Peyer's patch (tissue), 4 donors: ENCODE measurements around the gene MAST4. TPM values are rescaled to one million over a fixed set of nuclear protein-coding genes. Genes with fewer than 3 reads are reported as not detected.

ENCODE experiments used
- DNase-seq, 3 donors: peaks; one replicate each; pipeline ENCODE4 v3.0.0-alpha.2; 2017 to 2019
- H3K27ac ChIP-seq, 4 donors: fragments of 200-600 bp; sonication (generic); one replicate each; pipeline ENCODE4 v1.5.1; 2016 to 2019
- H3K27me3 ChIP-seq, 2 donors: fragments of 200-600 bp; sonication (generic); one replicate each; pipeline ENCODE4 v1.5.1; 2019
- H3K36me3 ChIP-seq, 3 donors: fragments of 200-600 bp; sonication (generic); one replicate each; pipeline ENCODE4 v1.5.1; 2016 to 2019
- H3K4me1 ChIP-seq, 4 donors: fragments of 200-600 bp; sonication (generic); one replicate each; pipeline ENCODE4 v1.5.1; 2016 to 2019
- H3K4me3 ChIP-seq, 4 donors: fragments of 200-600 bp; sonication (generic); 1 replicate in 3 of 4; 2 replicates in 1 of 4; pipeline ENCODE4 v1.5.1; 2016 to 2019; ENCODE audit warnings: mild to moderate bottlenecking in 1 of 4
- H3K9me3 ChIP-seq, 4 donors: fragments of 200-600 bp; sonication (generic); one replicate each; pipeline ENCODE4 v1.5.1; 2016 to 2019; ENCODE audit warnings: mild to moderate bottlenecking in 1 of 4
- POLR2A ChIP-seq, 2 donors: fragments of 450-650 bp; IDR thresholded peaks; one replicate each; pipeline ENCODE4 v1.5.1; 2017; ENCODE audit warnings: antibody characterized with exemption in 2 of 2, mild to moderate bottlenecking in 2 of 2, moderate library complexity in 2 of 2
- total RNA-seq, 4 donors: library from RNA; depleted of rRNA; stranded (reverse); fragments of >200 nt; gene quantifications; one replicate each; pipeline ENCODE4 v1.1.0, GENCODE V29; 2016
- TF ChIP-seq, protein P1 (sequence below), 6 experiments: fragments of 450-650 bp in 4 of 6; fragments of 200-600 bp in 2 of 6; sonication (generic) in 1 of 6; IDR thresholded peaks; one replicate each; pipeline ENCODE4 v1.5.1; 2017 to 2019; ENCODE audit warnings: antibody characterized with exemption in 6 of 6, mild to moderate bottlenecking in 3 of 6, moderate library complexity in 1 of 6

Gene MAST4
- total RNA-seq, 4 donors from 2014 or later = 20.2 to 23.1 (median 21.4) TPM

- DNase-seq = peak; percentile 69 to 96 (median 92)
- H3K4me3 ChIP-seq = peak overlapping the region in 3 of 4 donors; percentile 12 to 46 (median 32)
- TF ChIP-seq POLR2A (IDR thresholded peaks at IDR 0.05) = peak; percentile 18 to 38
- TF ChIP-seq, protein P1, sequence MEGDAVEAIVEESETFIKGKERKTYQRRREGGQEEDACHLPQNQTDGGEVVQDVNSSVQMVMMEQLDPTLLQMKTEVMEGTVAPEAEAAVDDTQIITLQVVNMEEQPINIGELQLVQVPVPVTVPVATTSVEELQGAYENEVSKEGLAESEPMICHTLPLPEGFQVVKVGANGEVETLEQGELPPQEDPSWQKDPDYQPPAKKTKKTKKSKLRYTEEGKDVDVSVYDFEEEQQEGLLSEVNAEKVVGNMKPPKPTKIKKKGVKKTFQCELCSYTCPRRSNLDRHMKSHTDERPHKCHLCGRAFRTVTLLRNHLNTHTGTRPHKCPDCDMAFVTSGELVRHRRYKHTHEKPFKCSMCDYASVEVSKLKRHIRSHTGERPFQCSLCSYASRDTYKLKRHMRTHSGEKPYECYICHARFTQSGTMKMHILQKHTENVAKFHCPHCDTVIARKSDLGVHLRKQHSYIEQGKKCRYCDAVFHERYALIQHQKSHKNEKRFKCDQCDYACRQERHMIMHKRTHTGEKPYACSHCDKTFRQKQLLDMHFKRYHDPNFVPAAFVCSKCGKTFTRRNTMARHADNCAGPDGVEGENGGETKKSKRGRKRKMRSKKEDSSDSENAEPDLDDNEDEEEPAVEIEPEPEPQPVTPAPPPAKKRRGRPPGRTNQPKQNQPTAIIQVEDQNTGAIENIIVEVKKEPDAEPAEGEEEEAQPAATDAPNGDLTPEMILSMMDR (IDR thresholded peaks at IDR 0.05) = no peak
- H3K36me3 ChIP-seq = no peaks in the 10 kb centered on the region
- peak overlapping the region; percentile 80 to 83 (median 82) for H3K27ac ChIP-seq
- no peaks in the 10 kb centered on the region for H3K27me3 ChIP-seq
- H3K9me3 ChIP-seq = no peaks in the 10 kb centered on the region
- H3K4me1 ChIP-seq = peaks cover 0 to 25% (median 15%) of the 10 kb centered on the region in 4 donors
Observed at GRCh38 chr5:67215519-67216471, 619.6 kb downstream of the MAST4 start.

DNA sequence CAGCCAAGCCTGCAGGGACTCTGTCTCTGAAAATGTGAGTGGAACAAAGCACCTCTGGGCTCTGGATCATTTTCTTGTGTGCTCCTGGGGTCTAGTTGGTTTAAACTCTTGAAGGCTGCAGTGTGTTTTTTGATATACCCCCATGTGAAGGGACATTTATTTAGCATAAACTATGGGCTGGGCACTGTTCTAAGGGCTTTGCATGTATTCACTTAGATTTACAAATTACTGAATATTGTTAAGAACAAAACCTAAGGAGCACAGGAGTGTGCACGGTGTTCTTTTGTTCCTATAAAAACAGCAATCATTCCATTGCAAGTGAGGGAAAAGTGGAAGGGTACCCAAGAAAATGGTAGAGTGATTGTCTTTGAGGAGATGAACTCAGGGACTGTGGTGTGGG is 620.4 kb downstream of the MAST4 start:
- DNase-seq = no peak
- Histone ChIP-seq H3K9me3 (no peaks in the 10 kb centered on the region), H3K4me3 (no peak overlapping the region), H3K4me1 (peaks cover 0 to 25% (median 15%) of the 10 kb centered on the region in 4 donors), H3K27me3 (no peaks in the 10 kb centered on the region), H3K36me3 (no peaks in the 10 kb centered on the region), H3K27ac (peak overlapping the region; percentile 80 to 83 (median 82))
- TF ChIP-seq, protein P1 (IDR thresholded peaks at IDR 0.05) = no peak
- no peak for TF ChIP-seq POLR2A (IDR thresholded peaks at IDR 0.05)
